Cardiac fibroblast (primary cell): ENCODE results near the gene NOS1AP.

Experiments
- DNase-seq, 2 donors: peaks; one replicate each; pipeline versions ENCODE4 v3.0.0 to v3.0.0-alpha.2; 2010; ENCODE audit warnings: low read depth in 2 of 2
- H3K4me3 ChIP-seq, 2 donors: replicated peaks in 1 of 2; 1 replicate in 1 of 2; 2 replicates in 1 of 2; pipeline ENCODE4 v1.5.1; 2011; ENCODE audit warnings: low read depth in 2 of 2, low read length in 2 of 2, mild to moderate bottlenecking in 2 of 2, moderate library complexity in 1 of 2
- TF ChIP-seq, protein P1 (sequence below): IDR thresholded peaks from one replicate; pipeline ENCODE4 v1.5.1; 2011; ENCODE audit warnings: low read depth, mild to moderate bottlenecking, low read length, inconsistent platforms

The NOS1AP gene

DNA sequence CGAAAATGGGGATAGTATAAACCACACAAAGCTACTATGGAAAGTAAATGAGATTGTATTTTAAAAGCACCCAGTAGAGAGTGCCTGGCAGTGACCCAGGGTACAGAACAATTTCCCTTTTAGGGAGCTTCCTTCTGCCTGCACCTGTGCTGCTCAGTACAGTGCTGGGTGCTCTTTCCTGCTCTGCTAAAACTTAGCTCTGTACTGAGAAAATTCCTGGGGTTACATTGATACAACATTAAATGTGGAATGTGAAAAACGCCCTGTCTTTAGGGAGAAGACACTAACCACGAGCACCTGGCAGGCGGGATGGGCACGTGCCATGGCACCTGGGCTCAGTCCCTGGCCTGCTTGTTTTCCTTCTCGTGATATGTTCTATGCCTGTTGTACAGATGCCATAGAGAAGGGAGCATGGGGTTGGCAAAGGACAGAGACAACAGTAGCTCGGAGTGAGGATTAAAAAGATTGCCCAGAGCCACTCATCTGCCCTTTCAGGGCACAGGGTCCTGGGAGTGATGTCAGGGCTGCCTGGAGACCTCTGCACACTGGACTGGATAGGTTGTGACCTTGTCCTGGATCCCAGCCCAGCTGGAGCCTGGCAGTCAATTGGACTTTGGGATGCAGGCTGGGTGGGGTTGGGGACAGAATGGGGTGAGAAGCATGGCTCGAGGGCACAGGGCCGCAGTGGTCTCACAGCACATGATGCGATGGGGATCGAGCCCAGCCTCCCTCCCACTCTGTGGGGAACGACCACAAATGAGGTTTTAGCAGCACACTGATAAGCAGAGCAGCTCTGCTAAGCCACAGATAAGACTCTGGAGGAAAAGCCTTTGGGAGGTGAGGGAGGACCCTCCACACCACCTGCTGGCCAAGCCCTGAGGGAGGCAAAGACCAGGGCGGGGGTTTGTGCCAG lies 302.9 kb downstream of the NOS1AP start:
- no peak overlapping the region for H3K4me3 ChIP-seq
- DNase-seq, result no peak
- TF ChIP-seq, protein P1, sequence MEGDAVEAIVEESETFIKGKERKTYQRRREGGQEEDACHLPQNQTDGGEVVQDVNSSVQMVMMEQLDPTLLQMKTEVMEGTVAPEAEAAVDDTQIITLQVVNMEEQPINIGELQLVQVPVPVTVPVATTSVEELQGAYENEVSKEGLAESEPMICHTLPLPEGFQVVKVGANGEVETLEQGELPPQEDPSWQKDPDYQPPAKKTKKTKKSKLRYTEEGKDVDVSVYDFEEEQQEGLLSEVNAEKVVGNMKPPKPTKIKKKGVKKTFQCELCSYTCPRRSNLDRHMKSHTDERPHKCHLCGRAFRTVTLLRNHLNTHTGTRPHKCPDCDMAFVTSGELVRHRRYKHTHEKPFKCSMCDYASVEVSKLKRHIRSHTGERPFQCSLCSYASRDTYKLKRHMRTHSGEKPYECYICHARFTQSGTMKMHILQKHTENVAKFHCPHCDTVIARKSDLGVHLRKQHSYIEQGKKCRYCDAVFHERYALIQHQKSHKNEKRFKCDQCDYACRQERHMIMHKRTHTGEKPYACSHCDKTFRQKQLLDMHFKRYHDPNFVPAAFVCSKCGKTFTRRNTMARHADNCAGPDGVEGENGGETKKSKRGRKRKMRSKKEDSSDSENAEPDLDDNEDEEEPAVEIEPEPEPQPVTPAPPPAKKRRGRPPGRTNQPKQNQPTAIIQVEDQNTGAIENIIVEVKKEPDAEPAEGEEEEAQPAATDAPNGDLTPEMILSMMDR, result no peak

DNA sequence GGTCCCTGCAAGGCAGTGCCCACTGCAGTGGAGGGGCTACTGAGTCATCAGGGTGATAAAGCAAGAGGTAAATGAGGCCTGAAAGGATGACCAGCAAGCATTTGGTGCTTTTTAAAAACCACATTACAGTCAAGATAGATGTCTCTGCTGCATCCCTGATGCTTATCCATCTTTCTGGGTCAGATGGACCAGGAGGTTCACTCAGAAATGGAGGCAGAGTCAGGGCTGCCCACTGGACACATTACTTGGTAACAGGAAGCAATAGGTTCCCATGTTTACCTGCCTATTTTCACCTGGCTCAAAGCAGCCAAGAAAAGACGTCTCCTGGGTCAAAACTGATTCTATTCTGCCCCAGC lies 303.6 kb downstream of the NOS1AP start:
- DNase-seq, result no peak
- TF ChIP-seq, protein P1, result no peak
- no peak overlapping the region for H3K4me3 ChIP-seq

DNA sequence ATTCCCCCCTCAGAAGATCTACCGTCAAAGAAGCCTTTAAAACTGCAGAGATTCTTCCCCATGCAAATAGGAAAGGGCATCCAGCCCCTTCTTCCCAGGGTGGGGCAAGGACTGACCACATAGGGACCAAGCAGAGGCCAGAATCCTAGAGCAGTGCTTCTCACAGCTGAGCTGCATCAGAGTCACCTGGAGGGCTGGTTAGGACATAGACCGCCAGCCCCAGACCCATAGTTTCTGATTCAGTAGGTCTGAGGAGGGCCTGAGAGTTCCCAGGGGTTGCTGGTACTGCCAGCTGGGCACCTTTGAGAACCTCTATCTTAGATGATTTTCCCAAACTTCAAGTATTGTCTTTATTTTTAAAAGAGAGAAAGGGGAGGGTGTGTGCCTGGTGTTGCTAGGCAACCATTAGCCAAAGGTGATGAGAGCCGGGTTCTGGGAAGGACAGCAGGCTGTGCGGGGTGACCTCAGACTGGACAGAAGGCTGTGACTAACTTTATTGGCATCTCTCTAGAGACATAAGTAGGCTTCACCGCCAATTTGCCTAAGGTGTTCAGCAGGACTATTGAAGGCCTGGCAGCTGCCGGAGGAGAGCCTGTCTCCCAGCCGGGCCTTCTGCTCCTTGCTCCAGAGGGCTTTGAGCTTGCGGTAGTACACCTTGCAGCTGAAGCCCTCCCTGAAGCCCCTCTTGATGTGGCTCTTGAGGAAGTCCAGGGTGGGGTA lies 304.2 kb downstream of the NOS1AP start:
- no peak overlapping the region for H3K4me3 ChIP-seq
- DNase-seq, result peak; percentile 54 to 84
- TF ChIP-seq, protein P1, result no peak

DNA sequence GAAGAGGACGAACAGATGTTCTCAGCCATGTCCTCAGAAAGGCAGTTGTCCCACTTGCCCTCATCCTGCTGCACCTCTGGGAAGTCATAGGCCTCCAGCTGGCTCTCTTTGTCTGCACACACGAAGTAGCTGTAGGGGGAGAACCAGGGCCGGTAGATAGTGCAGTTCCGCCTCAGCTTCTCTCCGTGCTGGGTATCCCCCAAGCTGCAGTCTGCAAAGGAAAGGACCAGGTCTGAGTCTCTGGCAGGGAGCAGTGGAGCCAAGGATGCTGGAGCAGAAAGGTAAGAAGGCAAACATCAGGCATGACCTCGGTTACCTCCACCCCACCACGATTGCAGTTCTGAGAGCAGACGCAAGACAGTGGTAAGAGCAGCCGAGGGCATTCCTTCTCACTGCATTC lies 304.9 kb downstream of the NOS1AP start:
- no peak overlapping the region for H3K4me3 ChIP-seq
- DNase-seq, result no peak
- TF ChIP-seq, protein P1, result no peak

DNA sequence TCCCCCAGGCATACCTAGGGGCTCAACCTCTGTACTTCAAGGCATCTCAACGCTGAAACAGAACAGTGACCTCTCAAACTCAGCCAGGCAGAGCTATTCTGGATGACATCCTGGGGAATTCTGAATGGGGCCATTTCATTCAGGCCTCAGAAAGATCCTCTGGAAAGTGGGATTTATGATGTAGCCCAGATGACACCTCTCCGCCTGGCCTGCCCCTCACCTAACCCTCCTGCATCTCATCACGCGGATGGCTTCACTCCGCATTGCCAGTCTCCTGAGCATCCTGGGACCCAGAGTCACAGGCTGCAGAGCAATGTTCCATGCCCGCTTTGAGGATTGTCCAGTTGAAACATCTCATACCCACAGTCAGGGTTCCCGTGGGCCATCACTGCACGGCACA lies 306.0 kb downstream of the NOS1AP start:
- TF ChIP-seq, protein P1, result no peak
- no peak overlapping the region for H3K4me3 ChIP-seq
- no peak for DNase-seq

DNA sequence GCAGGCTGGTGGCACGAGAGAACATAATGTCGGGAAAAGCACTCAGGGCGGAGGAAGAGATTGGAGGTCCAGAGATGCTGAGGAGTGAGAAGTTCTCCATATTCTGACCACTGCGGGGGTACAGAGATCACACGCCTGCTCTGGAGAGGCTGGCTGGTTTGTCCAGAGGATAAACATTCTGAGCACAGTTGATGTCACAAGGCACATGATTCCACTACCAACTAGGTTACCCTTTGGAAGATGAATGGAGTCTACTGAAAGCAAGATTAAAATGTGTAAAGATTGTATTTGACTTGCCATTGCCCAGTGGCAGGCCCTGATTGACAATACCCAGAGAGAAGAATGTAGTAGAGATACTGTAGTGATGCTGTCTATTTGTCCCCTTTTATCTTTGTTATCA lies 307.2 kb downstream of the NOS1AP start, which contains the start of gene SPATA46:
SPATA46 (minus strand) TSS at position 164 of the 400 bp plus-strand sequence; CDS start at position 100, 64 bp downstream.
- TF ChIP-seq, protein P1, result no peak
- H3K4me3 ChIP-seq, result no peak within 1 kb of the TSS
- no peak for DNase-seq
